NT2/D1 (cell line): Measurements from ENCODE around the gene AGAP1.

ENCODE experiments used
- SUZ12 ChIP-seq: IDR thresholded peaks from 2 replicates; pipeline ENCODE4 v1.6.1; 2011; ENCODE audit not compliant: insufficient read length, insufficient read depth; ENCODE audit errors: extremely low read depth
- YY1 ChIP-seq: IDR thresholded peaks from 2 replicates; pipeline ENCODE4 v1.6.1; 2011; ENCODE audit not compliant: insufficient read length, insufficient read depth
- ZNF274 ChIP-seq: IDR thresholded peaks from 2 replicates; pipeline ENCODE4 v1.6.1; 2011; ENCODE audit warnings: mild to moderate bottlenecking, low read depth, low read length

- TF ChIP-seq SUZ12 (no peak), ZNF274 (no peak), YY1 (no peak)
Measured at GRCh38 chr2:235970204-235971040, 476.6 kb downstream of the AGAP1 start.
